IMR-90 (cell line): ENCODE results near the gene PRPF6. TPM values are rescaled to one million over a fixed set of nuclear protein-coding genes. Genes with fewer than 3 reads are reported as not detected.

Source experiments
- ATAC-seq: fragments of 200-7000 bp; cut with Tn5 transposase; 2 replicates; pipeline ENCODE4 v1.9.1; 2020; ENCODE audit warnings: low read depth, mild to moderate bottlenecking, moderate library complexity
- BruUV-seq: library from RNA; stranded (reverse); fragments of 400-500 nt; replicated peaks from 2 replicates; lab custom pipeline; 2021; lab: Mats Ljungman, UMichigan
- CTCF ChIA-PET: fragments of 300-600 bp; formaldehyde crosslinking; extraction: SDS; loops from one replicate; lab custom pipeline; 2021; ENCODE audit warnings: antibody characterized with exemption; lab: Yijun Ruan, JAX
- POLR2A ChIA-PET: fragments of 300-600 bp; sonication (Branson Sonifier 250); formaldehyde crosslinking; loops from one replicate; lab custom pipeline; 2022; ENCODE audit warnings: antibody characterized with exemption; ENCODE audit not compliant: unreplicated experiment; lab: Charles Lee
- DNase-seq: peaks from one replicate; pipeline ENCODE4 v3.0.0; 2013
- H2AFZ ChIP-seq: replicated peaks from 2 replicates; pipeline ENCODE3; 2013; ENCODE audit warnings: low read length, mild to moderate bottlenecking; ENCODE audit not compliant: poor library complexity
- H2AK5ac ChIP-seq: 2 replicates; pipeline ENCODE4 v1.6.1; 2013; ENCODE audit warnings: low read depth, low read length, inconsistent platforms
- H2AK9ac ChIP-seq: replicated peaks from 2 replicates; pipeline ENCODE3; 2013; ENCODE audit warnings: mild to moderate bottlenecking, low read depth, low read length, moderate library complexity; ENCODE audit not compliant: poor library complexity
- H2BK120ac ChIP-seq: 2 replicates; pipeline ENCODE4 v1.6.1; 2013; ENCODE audit warnings: low read depth, low read length, inconsistent platforms
- H2BK15ac ChIP-seq: 3 replicates; pipeline ENCODE4 v1.6.1; 2013; ENCODE audit warnings: low read depth, low read length, inconsistent platforms
- H2BK20ac ChIP-seq: 2 replicates; pipeline ENCODE4 v1.6.1; 2013; ENCODE audit warnings: low read depth, mild to moderate bottlenecking, inconsistent platforms, low read length, moderate library complexity
- H2BK5ac ChIP-seq: 2 replicates; pipeline ENCODE4 v1.6.1; 2013; ENCODE audit warnings: mild to moderate bottlenecking, low read depth, low read length, inconsistent platforms; ENCODE audit not compliant: poor library complexity, severe bottlenecking
- H3K14ac ChIP-seq: replicated peaks from 2 replicates; pipeline ENCODE4 v1.6.1; 2013; ENCODE audit warnings: low read depth, low read length, inconsistent platforms
- H3K18ac ChIP-seq: 2 replicates; pipeline ENCODE4 v1.6.1; 2013; ENCODE audit warnings: low read depth, low read length, control low read depth
- H3K23ac ChIP-seq: 2 replicates; pipeline ENCODE4 v1.6.1; 2013; ENCODE audit warnings: low read depth, low read length, inconsistent platforms
- H3K27ac ChIP-seq: 2 replicates; pipeline ENCODE4 v1.5.1; 2013; ENCODE audit warnings: mild to moderate bottlenecking, control low read depth, low read length; ENCODE audit not compliant: insufficient read depth
- H3K27me3 ChIP-seq: 2 replicates; pipeline ENCODE4 v1.6.1; 2013; ENCODE audit warnings: low read length; ENCODE audit not compliant: control insufficient read depth, insufficient read depth
- H3K36me3 ChIP-seq: 2 replicates; pipeline ENCODE4 v1.6.1; 2013; ENCODE audit warnings: low read length, mixed read lengths; ENCODE audit not compliant: control insufficient read depth, insufficient read depth
- H3K4ac ChIP-seq: 2 replicates; pipeline ENCODE4 v1.6.1; 2013; ENCODE audit warnings: low read depth, low read length, inconsistent platforms
- H3K4me1 ChIP-seq: 2 replicates; pipeline ENCODE4 v1.6.1; 2013; ENCODE audit warnings: low read length, mixed read lengths; ENCODE audit not compliant: control insufficient read depth, insufficient read depth
- H3K4me2 ChIP-seq: 2 replicates; pipeline ENCODE4 v1.6.1; 2013; ENCODE audit warnings: low read depth, mild to moderate bottlenecking, control low read depth, low read length, moderate library complexity
- H3K4me3 ChIP-seq: 2 replicates; pipeline ENCODE4 v1.5.1; 2013; ENCODE audit warnings: low read depth, mild to moderate bottlenecking, control low read depth, low read length, moderate library complexity; ENCODE audit not compliant: insufficient read depth
- H3K56ac ChIP-seq: 2 replicates; pipeline ENCODE4 v1.6.1; 2013; ENCODE audit warnings: low read length, inconsistent platforms; ENCODE audit not compliant: insufficient read depth; ENCODE audit errors: extremely low read depth
- H3K79me1 ChIP-seq, 2 experiments: 2 replicates each; pipeline ENCODE4 v1.6.1; 2013; ENCODE audit warnings: low read length in 2 of 2, inconsistent platforms in 1 of 2, low read depth in 1 of 2
- H3K9ac ChIP-seq: 2 replicates; pipeline ENCODE4 v1.6.1; 2013; ENCODE audit warnings: low read depth, low read length, control low read depth
- H3K9me1 ChIP-seq: 2 replicates; pipeline ENCODE4 v1.6.1; 2013; ENCODE audit warnings: low read length, inconsistent platforms; ENCODE audit not compliant: insufficient read depth
- H3K9me3 ChIP-seq: 2 replicates; pipeline ENCODE4 v1.6.1; 2013; ENCODE audit warnings: low read length; ENCODE audit not compliant: control insufficient read depth, insufficient read depth
- H4K20me1 ChIP-seq: 2 replicates; pipeline ENCODE4 v1.6.1; 2013; ENCODE audit warnings: low read length, inconsistent platforms; ENCODE audit not compliant: insufficient read depth
- H4K5ac ChIP-seq: 2 replicates; pipeline ENCODE4 v1.6.1; 2013; ENCODE audit warnings: mild to moderate bottlenecking, low read depth, low read length, control low read depth
- H4K8ac ChIP-seq, 2 experiments: 2 replicates each; pipeline ENCODE4 v1.6.1; 2013; ENCODE audit warnings: low read depth in 2 of 2, low read length in 2 of 2, control low read depth in 1 of 2, inconsistent platforms in 1 of 2
- H4K91ac ChIP-seq: 2 replicates; pipeline ENCODE4 v1.6.1; 2013; ENCODE audit warnings: low read depth, low read length, inconsistent platforms; ENCODE audit not compliant: insufficient read depth
- BHLHE40 ChIP-seq: fragments of 150-350 bp; IDR thresholded peaks from 2 replicates; pipeline ENCODE4 v1.6.1; 2016; ENCODE audit warnings: mild to moderate bottlenecking, low read depth, low read length
- CEBPB ChIP-seq: IDR thresholded peaks from 2 replicates; pipeline ENCODE4 v1.6.1; 2012; ENCODE audit warnings: low read depth, low read length, improper control_type of control experiment
- CTCF ChIP-seq: conservative IDR thresholded peaks from 2 replicates; pipeline ENCODE4 v1.5.1; 2012; ENCODE audit warnings: mild to moderate bottlenecking, low read depth, low read length, improper control_type of control experiment
- FOS ChIP-seq: fragments of 150-350 bp; IDR thresholded peaks from 2 replicates; pipeline ENCODE4 v1.6.1; 2016; ENCODE audit warnings: low read depth, low read length
- MAZ ChIP-seq: IDR thresholded peaks from 2 replicates; pipeline ENCODE4 v1.6.1; 2012; ENCODE audit warnings: low read depth, mild to moderate bottlenecking, low read length, improper control_type of control experiment, moderate library complexity, borderline replicate concordance
- MXI1 ChIP-seq: IDR thresholded peaks from 2 replicates; pipeline ENCODE4 v1.6.1; 2012; ENCODE audit warnings: low read depth, mild to moderate bottlenecking, low read length, moderate library complexity, borderline replicate concordance
- POLR2A ChIP-seq: IDR thresholded peaks from 2 replicates; pipeline ENCODE4 v1.6.1; 2012; ENCODE audit warnings: mild to moderate bottlenecking, low read depth, low read length
- RCOR1 ChIP-seq: IDR thresholded peaks from 2 replicates; pipeline ENCODE4 v1.6.1; 2012; ENCODE audit warnings: mild to moderate bottlenecking, low read length, improper control_type of control experiment; ENCODE audit not compliant: insufficient replicate concordance
- RFX5 ChIP-seq: IDR thresholded peaks from 2 replicates; pipeline ENCODE4 v1.8.0; 2012; ENCODE audit warnings: low read depth, mild to moderate bottlenecking, low read length, moderate library complexity
- SMC3 ChIP-seq: fragments of 150-350 bp; IDR thresholded peaks from 2 replicates; pipeline ENCODE4 v1.6.1; 2016; ENCODE audit warnings: low read depth, mild to moderate bottlenecking, antibody characterized with exemption, low read length, moderate library complexity
- WGBS, 2 experiments: methylation state at CpG; one replicate each; pipeline versions ENCODE4 v1.1.5 to v1.1.7; 2013; ENCODE audit warnings: missing lambda C conversion rate in 2 of 2; ENCODE audit not compliant: insufficient read length in 1 of 2; ENCODE audit errors: extremely low coverage in 2 of 2; 5-methylcytosine and 5-hydroxymethylcytosine counted together
- dilution Hi-C: fragments of 300-500 bp; cut with HindIII; formaldehyde crosslinking; loops from one replicate; pipeline ENCODE4 v1.14.3; 2018; ENCODE audit warnings: low sequenced_read_pairs; ENCODE audit not compliant: unreplicated experiment
- in situ Hi-C: fragments of 300-500 bp; cut with MboI; formaldehyde crosslinking; loops from 3 replicates; pipeline ENCODE4 v1.14.3; 2019; ENCODE audit warnings: low sequenced_read_pairs, inconsistent platforms, mixed read lengths
- intact Hi-C: fragments of 100-400 bp; cut with micrococcal nuclease; formaldehyde crosslinking; loops from 2 replicates; pipeline ENCODE4 v1.10.0; 2022
- polyA plus RNA-seq, 3 experiments: library from polyadenylated mRNA; depleted of rRNA; stranded (reverse); fragments of >200 nt; gene quantifications; 2 replicates each; pipeline ENCODE4 v1.2.3, GENCODE V29; 2012; ENCODE audit warnings: low replicate concordance in 1 of 3
- total RNA-seq: library from RNA; depleted of rRNA; stranded (reverse); fragments of >200 nt; gene quantifications from 2 replicates; pipeline ENCODE4 v1.2.3, GENCODE V29; 2012
- TF ChIP-seq, protein P1 (sequence below): fragments of 150-350 bp; IDR thresholded peaks from 2 replicates; pipeline ENCODE4 v1.6.1; 2016; ENCODE audit warnings: low read depth, mild to moderate bottlenecking, low read length, moderate library complexity, borderline replicate concordance

PRPF6 gene
- total and polyA plus RNA-seq, 2 of the 4 experiments (the other 2 are of a cell fraction), result 43.5 to 71.3 TPM

GRCh38 chr20:63961664-63962425 is 19.1 kb upstream of the PRPF6 start:
- H3K4me2 ChIP-seq, result no peak overlapping the region
- ChIA-PET POLR2A (no interaction called here), CTCF (no interaction called here)
- H3K79me1 ChIP-seq, result peaks cover 0 to 8% of the 10 kb centered on the region in 2 experiments; a peak in 2 of 4 replicates
- no peak for TF ChIP-seq RFX5
- TF ChIP-seq POLR2A, result no peak
- TF ChIP-seq CEBPB, result no peak
- TF ChIP-seq CTCF, result no peak
- no peak for TF ChIP-seq FOS
- no peak for TF ChIP-seq SMC3
- TF ChIP-seq BHLHE40, result no peak
- TF ChIP-seq MXI1, result no peak
- no peak for TF ChIP-seq RCOR1
- TF ChIP-seq, protein P1, sequence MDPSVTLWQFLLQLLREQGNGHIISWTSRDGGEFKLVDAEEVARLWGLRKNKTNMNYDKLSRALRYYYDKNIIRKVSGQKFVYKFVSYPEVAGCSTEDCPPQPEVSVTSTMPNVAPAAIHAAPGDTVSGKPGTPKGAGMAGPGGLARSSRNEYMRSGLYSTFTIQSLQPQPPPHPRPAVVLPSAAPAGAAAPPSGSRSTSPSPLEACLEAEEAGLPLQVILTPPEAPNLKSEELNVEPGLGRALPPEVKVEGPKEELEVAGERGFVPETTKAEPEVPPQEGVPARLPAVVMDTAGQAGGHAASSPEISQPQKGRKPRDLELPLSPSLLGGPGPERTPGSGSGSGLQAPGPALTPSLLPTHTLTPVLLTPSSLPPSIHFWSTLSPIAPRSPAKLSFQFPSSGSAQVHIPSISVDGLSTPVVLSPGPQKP, result no peak
- TF ChIP-seq MAZ, result no peak
- H3K4ac ChIP-seq, result no peak overlapping the region
- H4K8ac ChIP-seq, result no peak overlapping the region
- H3K4me3 ChIP-seq, result no peak overlapping the region
- H4K5ac ChIP-seq, result no peak overlapping the region
- dilution Hi-C loops (no loop called here), in situ Hi-C loops (no loop called here), intact Hi-C loops (no loop called here)
- no peak overlapping the region for H3K27ac ChIP-seq
- DNase-seq, result no peak
- H2BK120ac ChIP-seq, result no peak overlapping the region
- no peak overlapping the region for H2BK5ac ChIP-seq
- H3K14ac ChIP-seq, result no peak overlapping the region
- no peak overlapping the region for H3K56ac ChIP-seq
- H2AK5ac ChIP-seq, result no peak overlapping the region
- no peak overlapping the region for H2AFZ ChIP-seq
- no TSS peak for BruUV-seq
- no peak overlapping the region for H4K91ac ChIP-seq
- H3K4me1 ChIP-seq, result peaks cover 4% of the 10 kb centered on the region; the same call in 1 of the 2 replicates
- H3K23ac ChIP-seq, result no peak overlapping the region
- no peak overlapping the region for H2BK20ac ChIP-seq
- no peaks in the 10 kb centered on the region for H3K27me3 ChIP-seq
- H2AK9ac ChIP-seq, result no peak overlapping the region
- H3K9me1 ChIP-seq, result no peaks in the 10 kb centered on the region
- no peak for ATAC-seq
- no peak overlapping the region for H3K18ac ChIP-seq
- no peaks in the 10 kb centered on the region for H3K9me3 ChIP-seq
- no peak overlapping the region for H3K9ac ChIP-seq
- WGBS, 2 experiments, result 93% methylated on average over 7 of the region's 26 CpGs; no CpG with 5 or more reads in 1 of the 2 experiments
- no peaks in the 10 kb centered on the region; the same call in none of the 2 replicates for H4K20me1 ChIP-seq
- no peak overlapping the region for H2BK15ac ChIP-seq
- peaks cover 57% of the 10 kb centered on the region for H3K36me3 ChIP-seq
